CD4-positive, alpha-beta memory T cell (primary cell): Measurements from ENCODE around the gene ABHD11. TPM values are rescaled to one million over a fixed set of nuclear protein-coding genes. Genes with fewer than 3 reads are reported as not detected.
A peak's percentile ranks its signal among the peaks of the same experiment; 100 is the strongest.
"Not testable (repeated sequence)": the region's sequence is repeated elsewhere in the genome, so short reads cannot be mapped to it uniquely, and the experiment has no call there.

Experiments
- CTCF ChIA-PET: fragments of 350-600 bp; sonication (Branson Sonifier 250); formaldehyde crosslinking; loops from one replicate; lab custom pipeline; 2021; ENCODE audit warnings: inconsistent platforms; ENCODE audit not compliant: partially characterized antibody; lab: Charles Lee
- POLR2A ChIA-PET: fragments of 350-600 bp; sonication (Branson Sonifier 250); formaldehyde crosslinking; loops from one replicate; lab custom pipeline; 2021; ENCODE audit not compliant: partially characterized antibody; lab: Charles Lee
- DNase-seq, 5 donors: peaks; one replicate each; pipeline versions ENCODE4 v3.0.0 to v3.0.0-alpha.2; 2020 to 2022; ENCODE audit warnings: mixed read lengths in 1 of 5
- H3K27ac ChIP-seq: one replicate; pipeline ENCODE4 v1.7.0; 2013; ENCODE audit warnings: low read depth, low read length
- H3K27me3 ChIP-seq: 2 replicates; pipeline ENCODE4 v1.7.0; 2013; ENCODE audit warnings: mild to moderate bottlenecking, low read length, moderate library complexity; ENCODE audit not compliant: insufficient read depth
- H3K36me3 ChIP-seq: 2 replicates; pipeline ENCODE4 v1.7.0; 2013; ENCODE audit warnings: mild to moderate bottlenecking, low read length, moderate library complexity; ENCODE audit not compliant: insufficient read depth
- H3K4me1 ChIP-seq: 2 replicates; pipeline ENCODE4 v1.7.0; 2013; ENCODE audit warnings: mild to moderate bottlenecking, low read length, moderate library complexity; ENCODE audit not compliant: insufficient read depth
- H3K4me3 ChIP-seq, 2 donors: one replicate each; pipeline ENCODE4 v1.7.0; 2013; ENCODE audit warnings: low read length in 2 of 2, mild to moderate bottlenecking in 1 of 2
- H3K9me3 ChIP-seq, 2 donors: one replicate each; pipeline ENCODE4 v1.7.0; 2013; ENCODE audit warnings: low read length in 2 of 2, control low read depth in 1 of 2; ENCODE audit not compliant: control insufficient read depth in 1 of 2
- H3K27ac Mint-ChIP-seq, 7 donors: one replicate each; pipeline ENCODE4 v1.8.0; 2020 to 2021; ENCODE audit warnings: mixed read lengths in 7 of 7, mild to moderate bottlenecking in 6 of 7, inconsistent platforms in 3 of 7, moderate library complexity in 3 of 7
- H3K27me3 Mint-ChIP-seq, 2 donors: one replicate each; pipeline ENCODE4 v1.8.0; 2020 to 2021; ENCODE audit warnings: mixed read lengths in 2 of 2
- H3K36me3 Mint-ChIP-seq, 2 donors: one replicate each; pipeline ENCODE4 v1.8.0; 2020 to 2021; ENCODE audit warnings: mixed read lengths in 2 of 2, inconsistent platforms in 1 of 2, mild to moderate bottlenecking in 1 of 2
- H3K4me1 Mint-ChIP-seq, 4 donors: one replicate each; pipeline ENCODE4 v1.8.0; 2020 to 2021; ENCODE audit warnings: mixed read lengths in 4 of 4, mild to moderate bottlenecking in 1 of 4
- H3K4me3 Mint-ChIP-seq, 8 donors: one replicate each; pipeline ENCODE4 v1.8.0; 2020 to 2021; ENCODE audit warnings: mixed read lengths in 8 of 8, mild to moderate bottlenecking in 7 of 8, moderate library complexity in 6 of 8, inconsistent platforms in 3 of 8
- H3K9me3 Mint-ChIP-seq, 8 donors: one replicate each; pipeline ENCODE4 v1.8.0; 2020 to 2021; ENCODE audit warnings: mixed read lengths in 8 of 8, mild to moderate bottlenecking in 5 of 8, inconsistent platforms in 3 of 8, moderate library complexity in 1 of 8
- intact Hi-C: fragments of 100-400 bp; cut with micrococcal nuclease; formaldehyde crosslinking; loops from one replicate; pipeline ENCODE4 v1.15.1; 2023
- polyA plus RNA-seq, 2 donors: library from polyadenylated mRNA; unstranded; fragments of 300-500 nt; fragmentation: Illumina TruSeq; gene quantifications; one replicate each; pipeline ENCODE4 v1.2.3, GENCODE V29; 2021
- total RNA-seq, 2 experiments: library from RNA; stranded (reverse); gene quantifications; one replicate each; pipeline ENCODE4 v1.2.3, GENCODE V29; 2021

ABHD11 gene
- total and polyA plus RNA-seq, 4 experiments from 2014 or later, result 7.4 to 23.9 (median 17.7) TPM

DNA sequence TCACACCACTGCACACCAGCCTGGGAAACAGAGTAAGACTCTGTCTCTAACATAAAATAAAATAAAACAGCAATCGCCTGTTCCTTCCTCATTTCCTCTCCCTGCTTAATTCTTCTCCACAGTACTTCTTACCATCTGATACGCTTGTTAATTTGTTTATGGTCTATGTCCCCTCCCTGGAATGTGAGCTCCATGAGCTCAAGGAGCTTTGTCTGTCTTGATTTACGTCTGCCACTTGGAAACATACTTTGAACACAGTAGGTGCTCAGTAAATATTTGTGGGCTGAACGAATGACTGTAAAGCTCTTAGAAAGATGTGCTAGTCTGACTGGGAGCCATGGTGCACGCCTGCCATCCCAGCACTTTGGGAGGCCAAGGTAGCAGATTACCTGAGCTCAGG is 10.1 kb downstream of the ABHD11 start:
- CTCF ChIA-PET, result interaction anchor here (0.9 to 2.8 kb wide), 6 partner anchors 26 to 129 kb away, joined by 3 to 34 read pairs (median 4); no protein-coding TSS in a partner anchor

DNA sequence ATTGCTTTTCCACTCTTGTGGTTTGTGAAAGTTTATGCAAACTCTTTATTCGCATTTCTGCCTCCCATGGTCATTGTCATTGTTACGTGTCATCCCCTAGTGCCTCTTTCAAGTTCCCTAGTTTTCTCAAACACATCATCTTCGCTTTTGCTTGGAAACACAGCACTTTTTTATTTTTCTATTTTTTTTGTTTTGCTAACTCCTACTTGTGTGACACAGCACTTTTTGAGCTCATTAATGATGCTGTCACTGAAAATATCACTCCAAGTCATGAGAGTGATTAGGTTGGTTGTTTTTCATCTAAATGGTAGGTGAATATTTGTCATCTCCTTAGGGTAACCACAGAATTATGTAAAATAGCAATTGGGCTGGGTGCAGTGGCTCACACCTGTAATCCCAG is 10.7 kb downstream of the ABHD11 start:
- no peak overlapping the region for H3K4me3 Mint-ChIP-seq
- ChIA-PET POLR2A (no interaction called here), CTCF (interaction anchor here (0.9 to 2.8 kb wide), 4 partner anchors 25 to 121 kb away, joined by 3 to 34 read pairs (median 4); no protein-coding TSS in a partner anchor)
- H3K4me1 ChIP-seq, result no peaks in the 10 kb centered on the region
- peaks cover 8 to 10% of the 10 kb centered on the region in 2 donors for H3K27me3 Mint-ChIP-seq
- H3K9me3 Mint-ChIP-seq, result no peaks in the 10 kb centered on the region
- peaks cover 0 to 2% (median 0%) of the 10 kb centered on the region in 4 donors for H3K4me1 Mint-ChIP-seq
- no peak overlapping the region for H3K27ac ChIP-seq
- H3K36me3 ChIP-seq, result no peaks in the 10 kb centered on the region
- H3K27me3 ChIP-seq, result no peaks in the 10 kb centered on the region
- DNase-seq, result no peak
- H3K27ac Mint-ChIP-seq, result peak overlapping the region in 1 of 7 donors; percentile 37
- H3K9me3 ChIP-seq, result no peaks in the 10 kb centered on the region
- intact Hi-C loops, result no loop called here
- H3K36me3 Mint-ChIP-seq, result no peaks in the 10 kb centered on the region
- H3K4me3 ChIP-seq, result no peak overlapping the region

More for the DNA sequence above, 10.1 kb downstream of the ABHD11 start:
- POLR2A ChIA-PET, result no interaction called here
- intact Hi-C loops, result no loop called here
- no peaks in the 10 kb centered on the region for H3K27me3 ChIP-seq
- Mint-ChIP-seq H3K27ac (no peak overlapping the region), H3K4me1 (peaks cover 0 to 2% (median 0%) of the 10 kb centered on the region in 4 donors), H3K9me3 (no peaks in the 10 kb centered on the region), H3K36me3 (no peaks in the 10 kb centered on the region), H3K4me3 (no peak overlapping the region), H3K27me3 (peaks cover 8 to 10% of the 10 kb centered on the region in 2 donors)
- H3K9me3 ChIP-seq, result no peaks in the 10 kb centered on the region
- H3K27ac ChIP-seq, result no peak overlapping the region
- DNase-seq, result no peak
- H3K4me3 ChIP-seq, result no peak overlapping the region
- no peaks in the 10 kb centered on the region for H3K4me1 ChIP-seq
- no peaks in the 10 kb centered on the region for H3K36me3 ChIP-seq

- no peaks in the 10 kb centered on the region for H3K9me3 ChIP-seq
- DNase-seq, result no peak
- no peak overlapping the region for H3K27ac ChIP-seq
- H3K4me1 Mint-ChIP-seq, result peaks cover 0 to 2% (median 0%) of the 10 kb centered on the region in 4 donors
- peaks cover 8 to 10% of the 10 kb centered on the region in 2 donors for H3K27me3 Mint-ChIP-seq
- H3K27ac Mint-ChIP-seq, result no peak overlapping the region
- no peak overlapping the region for H3K4me3 ChIP-seq
- no peaks in the 10 kb centered on the region for H3K27me3 ChIP-seq
- no peaks in the 10 kb centered on the region for H3K9me3 Mint-ChIP-seq
- H3K4me1 ChIP-seq, result no peaks in the 10 kb centered on the region
- no peaks in the 10 kb centered on the region for H3K36me3 Mint-ChIP-seq
- intact Hi-C loops, result no loop called here
- ChIA-PET CTCF (interaction anchor here (1.0 to 5.9 kb wide), 8 partner anchors 9 to 135 kb away, joined by 3 to 111 read pairs (median 5); partner anchors contain the start of gene ABHD11), POLR2A (interaction anchor here (1.8 kb wide), 1 partner anchor 119 kb away, joined by 9 read pairs; no protein-coding TSS in a partner anchor)
- H3K4me3 Mint-ChIP-seq, result no peak overlapping the region
- no peaks in the 10 kb centered on the region for H3K36me3 ChIP-seq
These were observed 12.5 kb downstream of the ABHD11 start for GRCh38 chr7:73726083-73726466.

GRCh38 chr7:73723813-73724212 is 14.8 kb downstream of the ABHD11 start:
- no peaks in the 10 kb centered on the region for H3K9me3 ChIP-seq
- Mint-ChIP-seq H3K4me3 (no peak overlapping the region), H3K4me1 (peaks cover 4 to 9% (median 5%) of the 10 kb centered on the region in 4 donors), H3K36me3 (no peaks in the 10 kb centered on the region), H3K27me3 (peaks cover 5 to 7% of the 10 kb centered on the region in 2 donors), H3K27ac (no peak overlapping the region), H3K9me3 (no peaks in the 10 kb centered on the region)
- no peaks in the 10 kb centered on the region for H3K27me3 ChIP-seq
- peaks cover 5% of the 10 kb centered on the region for H3K4me1 ChIP-seq
- ChIA-PET CTCF (interaction anchor here (1.3 to 5.9 kb wide), 3 partner anchors 12 to 116 kb away, joined by 4 to 111 read pairs (median 5); partner anchors contain the start of gene ABHD11), POLR2A (no interaction called here)
- DNase-seq, result no peak
- H3K4me3 ChIP-seq, result no peak overlapping the region
- no peak overlapping the region for H3K27ac ChIP-seq
- no peaks in the 10 kb centered on the region for H3K36me3 ChIP-seq
- intact Hi-C loops, result no loop called here

DNA sequence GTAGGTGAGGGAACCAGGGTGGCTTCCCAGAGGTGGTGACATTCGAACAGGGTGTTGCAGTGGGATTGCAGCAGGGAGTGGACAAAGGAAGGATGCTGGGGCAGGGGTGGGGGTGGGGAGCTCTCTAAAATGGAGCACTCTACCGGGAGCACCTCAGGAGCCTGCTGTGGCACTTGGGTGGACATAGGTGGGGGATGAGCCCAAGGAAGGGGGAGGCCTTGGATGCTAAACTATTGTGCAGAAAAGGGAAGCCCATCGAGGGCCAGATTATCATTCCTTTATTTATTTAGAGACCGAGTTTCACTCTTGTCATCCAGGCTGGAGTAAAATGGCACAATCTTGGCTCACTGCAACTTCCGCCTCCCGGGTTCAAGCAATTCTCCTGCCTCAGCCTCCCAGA is 15.8 kb downstream of the ABHD11 start:
- ChIA-PET CTCF (interaction anchor here (1.3 to 5.9 kb wide), 4 partner anchors 10 to 115 kb away, joined by 3 to 111 read pairs (median 4); partner anchors contain the start of gene ABHD11), POLR2A (no interaction called here)
- Mint-ChIP-seq H3K4me1 (peaks cover 8 to 17% (median 9%) of the 10 kb centered on the region in 4 donors), H3K27me3 (peaks cover under 1 to 2% of the 10 kb centered on the region in 2 donors), H3K36me3 (no peaks in the 10 kb centered on the region), H3K4me3 (no peak overlapping the region), H3K9me3 (no peaks in the 10 kb centered on the region), H3K27ac (peak overlapping the region in 1 of 7 donors; percentile 22)
- Histone ChIP-seq H3K27me3 (no peaks in the 10 kb centered on the region), H3K4me3 (no peak overlapping the region), H3K4me1 (peaks cover 15% of the 10 kb centered on the region), H3K36me3 (no peaks in the 10 kb centered on the region), H3K27ac (no peak overlapping the region), H3K9me3 (no peaks in the 10 kb centered on the region)
- intact Hi-C loops, result no loop called here
- DNase-seq, result no peak

DNA sequence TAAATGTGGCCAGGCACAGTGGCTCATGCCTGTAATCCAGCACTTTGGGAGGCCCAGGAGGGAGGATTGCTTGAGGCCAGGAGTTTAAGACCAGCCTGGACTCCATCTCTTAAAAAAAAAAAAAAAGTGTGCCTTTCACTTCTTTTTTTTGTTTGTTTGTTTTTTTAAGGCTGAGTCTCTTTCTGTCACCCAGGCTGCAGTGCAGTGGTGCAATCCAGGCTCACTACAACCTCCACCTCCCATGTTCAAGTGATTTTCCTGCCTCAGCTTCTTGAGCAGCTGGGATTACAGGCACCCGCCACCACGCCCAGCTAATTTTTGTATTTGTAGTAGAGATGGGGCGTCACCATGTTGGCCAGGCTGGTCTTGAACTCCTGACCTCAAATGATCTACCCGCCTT is 16.4 kb downstream of the ABHD11 start:
- DNase-seq, H3K36me3 Mint-ChIP-seq, intact Hi-C loops, H3K27me3 Mint-ChIP-seq, H3K27me3 ChIP-seq, H3K27ac ChIP-seq, H3K4me3 ChIP-seq, H3K36me3 ChIP-seq, H3K9me3 Mint-ChIP-seq, H3K9me3 ChIP-seq, POLR2A ChIA-PET, H3K4me3 Mint-ChIP-seq: not testable (repeated sequence)
- peaks cover 21% of the 10 kb centered on the region for H3K4me1 ChIP-seq
- H3K27ac Mint-ChIP-seq, result peak overlapping the region in 2 of 7 donors; percentile 22 to 71
- CTCF ChIA-PET, result interaction anchor here (1.0 to 5.9 kb wide), 4 partner anchors 11 to 115 kb away, joined by 3 to 111 read pairs (median 4); partner anchors contain the start of gene ABHD11
- peaks cover 11 to 21% (median 14%) of the 10 kb centered on the region in 4 donors for H3K4me1 Mint-ChIP-seq

- H3K27me3 Mint-ChIP-seq, result peaks cover 0 to 2% of the 10 kb centered on the region in 2 donors
- no peak for DNase-seq
- intact Hi-C loops, result no loop called here
- no peaks in the 10 kb centered on the region for H3K36me3 Mint-ChIP-seq
- no peaks in the 10 kb centered on the region for H3K9me3 Mint-ChIP-seq
- Histone ChIP-seq H3K4me3 (no peak overlapping the region), H3K36me3 (no peaks in the 10 kb centered on the region), H3K4me1 (peaks cover 29% of the 10 kb centered on the region), H3K27me3 (no peaks in the 10 kb centered on the region), H3K27ac (no peak overlapping the region), H3K9me3 (no peaks in the 10 kb centered on the region)
- H3K4me3 Mint-ChIP-seq, result peak overlapping the region in 4 of 8 donors; percentile 47 to 64 (median 52)
- peak overlapping the region in 2 of 7 donors; percentile 71 to 75 for H3K27ac Mint-ChIP-seq
- POLR2A ChIA-PET, result no interaction called here
- peaks cover 14 to 25% (median 17%) of the 10 kb centered on the region in 4 donors for H3K4me1 Mint-ChIP-seq
- CTCF ChIA-PET, result interaction anchor here (1.0 to 5.9 kb wide), 2 partner anchors 92 to 114 kb away, joined by 3 to 111 read pairs; no protein-coding TSS in a partner anchor
These were observed 17.2 kb downstream of the ABHD11 start for GRCh38 chr7:73721377-73721817.
